ENCODE data around the gene ZSWIM5.

Gene ZSWIM5

GRCh38 chr1:45216861-45217260 lies 10.5 kb upstream of the ZSWIM5 start:
- in situ Hi-C loops (cut with MboI; ENCODE audit: low pct_unique_long_range_greater_than_20kb, low sequenced_read_pairs, unreplicated experiment), result no loop called here
- no peak for DNase-seq (ENCODE audit: low spot score)
- TF ChIP-seq CTCF (IDR thresholded peaks at IDR 0.05; ENCODE audit: extremely low read depth, insufficient read depth, missing control alignments), result no peak

- in situ Hi-C loops (cut with MboI; ENCODE audit: low pct_unique_long_range_greater_than_20kb, low sequenced_read_pairs, unreplicated experiment), result no loop called here
- no peak for TF ChIP-seq CTCF (IDR thresholded peaks at IDR 0.05; ENCODE audit: extremely low read depth, insufficient read depth, missing control alignments)
- DNase-seq (ENCODE audit: low spot score), result no peak
Measured at GRCh38 chr1:45216200-45216541, 9.8 kb upstream of the ZSWIM5 start.

GRCh38 chr1:45215485-45216199 lies 9.2 kb upstream of the ZSWIM5 start:
- DNase-seq (ENCODE audit: low spot score), result no peak
- TF ChIP-seq CTCF (IDR thresholded peaks at IDR 0.05; ENCODE audit: extremely low read depth, insufficient read depth, missing control alignments), result no peak
- in situ Hi-C loops (cut with MboI; ENCODE audit: low pct_unique_long_range_greater_than_20kb, low sequenced_read_pairs, unreplicated experiment), result no loop called here

GRCh38 chr1:45213892-45214291 lies 7.5 kb upstream of the ZSWIM5 start:
- in situ Hi-C loops (cut with MboI; ENCODE audit: low pct_unique_long_range_greater_than_20kb, low sequenced_read_pairs, unreplicated experiment), result no loop called here
- no peak for TF ChIP-seq CTCF (IDR thresholded peaks at IDR 0.05; ENCODE audit: extremely low read depth, insufficient read depth, missing control alignments)
- DNase-seq (ENCODE audit: low spot score), result no peak

- TF ChIP-seq CTCF (IDR thresholded peaks at IDR 0.05; ENCODE audit: extremely low read depth, insufficient read depth, missing control alignments), result no peak
- in situ Hi-C loops (cut with MboI; ENCODE audit: low pct_unique_long_range_greater_than_20kb, low sequenced_read_pairs, unreplicated experiment), result no loop called here
- DNase-seq (ENCODE audit: low spot score), result no peak
Measured at GRCh38 chr1:45211076-45211475, 4.7 kb upstream of the ZSWIM5 start.

GRCh38 chr1:45206808-45207623 lies 611 bp upstream of the ZSWIM5 start:
- in situ Hi-C loops (cut with MboI; ENCODE audit: low pct_unique_long_range_greater_than_20kb, low sequenced_read_pairs, unreplicated experiment), result no loop called here
- no peak for DNase-seq (ENCODE audit: low spot score)
- TF ChIP-seq CTCF (IDR thresholded peaks at IDR 0.05; ENCODE audit: extremely low read depth, insufficient read depth, missing control alignments), result no peak
